Ovary (tissue), 3 donors: Measurements from ENCODE around the gene GRM2.

Experiments used
- POLR2A ChIP-seq: fragments of 450-650 bp; IDR thresholded peaks from one replicate; pipeline ENCODE4 v1.6.1; 2017; ENCODE audit warnings: antibody characterized with exemption, mild to moderate bottlenecking, moderate library complexity
- TF ChIP-seq, protein P1 (sequence below), 3 donors: fragments of 450-650 bp in 2 of 3; fragments of 200-600 bp in 1 of 3; IDR thresholded peaks; one replicate each; pipeline versions ENCODE4 v1.5.1 to v1.8.0; 2016 to 2022; ENCODE audit warnings: antibody characterized with exemption in 3 of 3, mild to moderate bottlenecking in 1 of 3
- donor health status: DM: no; HTN: no; CAD: no.

GRCh38 chr3:51709004-51709420 lies 2.1 kb downstream of the GRM2 start:
- no peak for TF ChIP-seq POLR2A
- TF ChIP-seq, protein P1, sequence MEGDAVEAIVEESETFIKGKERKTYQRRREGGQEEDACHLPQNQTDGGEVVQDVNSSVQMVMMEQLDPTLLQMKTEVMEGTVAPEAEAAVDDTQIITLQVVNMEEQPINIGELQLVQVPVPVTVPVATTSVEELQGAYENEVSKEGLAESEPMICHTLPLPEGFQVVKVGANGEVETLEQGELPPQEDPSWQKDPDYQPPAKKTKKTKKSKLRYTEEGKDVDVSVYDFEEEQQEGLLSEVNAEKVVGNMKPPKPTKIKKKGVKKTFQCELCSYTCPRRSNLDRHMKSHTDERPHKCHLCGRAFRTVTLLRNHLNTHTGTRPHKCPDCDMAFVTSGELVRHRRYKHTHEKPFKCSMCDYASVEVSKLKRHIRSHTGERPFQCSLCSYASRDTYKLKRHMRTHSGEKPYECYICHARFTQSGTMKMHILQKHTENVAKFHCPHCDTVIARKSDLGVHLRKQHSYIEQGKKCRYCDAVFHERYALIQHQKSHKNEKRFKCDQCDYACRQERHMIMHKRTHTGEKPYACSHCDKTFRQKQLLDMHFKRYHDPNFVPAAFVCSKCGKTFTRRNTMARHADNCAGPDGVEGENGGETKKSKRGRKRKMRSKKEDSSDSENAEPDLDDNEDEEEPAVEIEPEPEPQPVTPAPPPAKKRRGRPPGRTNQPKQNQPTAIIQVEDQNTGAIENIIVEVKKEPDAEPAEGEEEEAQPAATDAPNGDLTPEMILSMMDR (IDR thresholded peaks at IDR 0.05): no peak
